ENCODE results near the gene USP32. TPM values are rescaled to one million over a fixed set of nuclear protein-coding genes. Genes with fewer than 3 reads are reported as not detected.

Gene USP32
- total RNA-seq, 6 experiments from 2014 or later, result 24.8 to 44.2 (median 33.5) TPM

DNA sequence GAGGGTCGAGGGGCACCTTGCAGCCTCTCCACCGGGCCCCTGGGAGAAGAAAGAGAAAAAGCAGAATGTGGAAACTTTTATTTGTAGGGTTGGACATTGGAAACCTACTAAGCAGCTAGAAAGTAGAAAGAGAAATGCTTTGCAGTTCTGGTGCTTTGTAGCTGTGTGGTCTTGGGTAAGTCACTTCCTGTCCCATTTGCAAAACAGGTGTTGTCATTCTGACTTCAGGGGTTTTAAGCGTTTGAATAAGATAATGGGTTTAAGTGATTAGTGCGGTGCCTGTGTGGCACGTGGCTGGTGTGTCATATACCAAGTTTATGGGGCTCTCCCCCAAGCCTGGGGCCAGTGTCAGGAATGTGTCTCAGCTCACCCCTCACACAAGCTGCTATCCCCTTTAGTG is 240.6 kb downstream of the USP32 start:
- TF ChIP-seq, protein P1, sequence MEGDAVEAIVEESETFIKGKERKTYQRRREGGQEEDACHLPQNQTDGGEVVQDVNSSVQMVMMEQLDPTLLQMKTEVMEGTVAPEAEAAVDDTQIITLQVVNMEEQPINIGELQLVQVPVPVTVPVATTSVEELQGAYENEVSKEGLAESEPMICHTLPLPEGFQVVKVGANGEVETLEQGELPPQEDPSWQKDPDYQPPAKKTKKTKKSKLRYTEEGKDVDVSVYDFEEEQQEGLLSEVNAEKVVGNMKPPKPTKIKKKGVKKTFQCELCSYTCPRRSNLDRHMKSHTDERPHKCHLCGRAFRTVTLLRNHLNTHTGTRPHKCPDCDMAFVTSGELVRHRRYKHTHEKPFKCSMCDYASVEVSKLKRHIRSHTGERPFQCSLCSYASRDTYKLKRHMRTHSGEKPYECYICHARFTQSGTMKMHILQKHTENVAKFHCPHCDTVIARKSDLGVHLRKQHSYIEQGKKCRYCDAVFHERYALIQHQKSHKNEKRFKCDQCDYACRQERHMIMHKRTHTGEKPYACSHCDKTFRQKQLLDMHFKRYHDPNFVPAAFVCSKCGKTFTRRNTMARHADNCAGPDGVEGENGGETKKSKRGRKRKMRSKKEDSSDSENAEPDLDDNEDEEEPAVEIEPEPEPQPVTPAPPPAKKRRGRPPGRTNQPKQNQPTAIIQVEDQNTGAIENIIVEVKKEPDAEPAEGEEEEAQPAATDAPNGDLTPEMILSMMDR (IDR thresholded peaks at IDR 0.05), result no peak
- Histone ChIP-seq H3K27ac (no peak overlapping the region), H3K36me3 (no peaks in the 10 kb centered on the region), H3K9me3 (no peaks in the 10 kb centered on the region), H3K27me3 (peaks cover 0 to 13% of the 10 kb centered on the region in 2 donors), H3K4me3 (no peak overlapping the region), H3K4me1 (peaks cover 0 to 6% (median 0%) of the 10 kb centered on the region in 4 donors)
- ATAC-seq (no peak), DNase-seq (no peak)
- 28% methylated on average over 2 of the region's 5 CpGs for WGBS (ENCODE audit: insufficient coverage, low coverage, low lambda C conversion rate, missing lambda C conversion rate)
- intact Hi-C loops (cut with DNase I), result no loop called here

DNA sequence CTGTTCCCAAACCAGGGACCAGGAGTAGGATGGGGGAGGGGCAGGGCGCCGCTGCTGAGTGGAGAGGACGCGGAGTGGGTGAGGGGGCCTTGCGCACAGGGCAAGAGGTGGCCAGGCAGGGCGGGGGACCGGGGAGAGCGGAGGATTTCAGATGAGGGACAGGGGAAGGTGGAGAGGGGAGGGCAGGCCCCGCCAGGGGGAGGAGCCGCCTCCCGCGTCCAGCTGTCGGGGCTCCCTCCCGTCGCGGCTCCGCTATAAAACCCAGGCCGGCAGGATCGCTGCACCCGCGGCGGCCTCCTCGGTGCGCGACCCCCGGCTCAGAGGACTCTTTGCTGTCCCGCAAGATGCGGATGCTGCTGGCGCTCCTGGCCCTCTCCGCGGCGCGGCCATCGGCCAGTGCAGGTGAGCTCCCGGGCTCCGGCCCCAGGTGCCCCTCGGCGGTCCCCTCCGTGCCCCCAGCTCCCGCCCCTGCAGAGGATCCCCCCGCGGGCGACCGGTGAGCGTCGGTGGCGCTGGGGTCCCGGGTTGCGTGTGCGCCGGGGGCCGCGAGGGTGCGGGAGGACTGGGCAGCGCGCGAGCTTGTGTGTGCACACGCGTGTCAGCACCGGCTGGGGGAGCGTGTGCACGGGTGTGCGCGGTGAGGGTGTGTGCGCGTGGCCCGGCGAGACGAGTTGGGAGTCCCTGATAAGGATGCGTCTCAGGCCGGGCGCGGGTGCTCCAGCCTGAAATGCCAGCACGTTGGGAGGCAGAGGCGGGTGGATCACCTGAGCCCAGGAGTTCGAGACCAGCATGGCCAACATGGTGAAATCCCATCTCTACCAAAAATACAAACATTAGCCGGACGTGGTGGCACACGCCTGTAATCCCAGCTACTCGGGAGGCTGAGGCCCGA is 242.0 kb downstream of the USP32 start, which contains the start of gene CA4:
Gene CA4 (plus strand): TSS at position 283 of the 892 bp plus-strand sequence. CDS start 62 bp downstream, at position 345.
- H3K27ac ChIP-seq, result no peak within 1 kb of the TSS
- WGBS (ENCODE audit: insufficient coverage, low coverage, low lambda C conversion rate, missing lambda C conversion rate), result 20% methylated on average over 5 of the region's 81 CpGs
- no peak for TF ChIP-seq POLR2A (IDR thresholded peaks at IDR 0.05)
- TF ChIP-seq, protein P1 (IDR thresholded peaks at IDR 0.05), result no peak
- ATAC-seq, result peak; percentile 16 to 33 (median 29)
- peak within 1 kb of the TSS in 1 of 3 donors; percentile 31 for H3K4me3 ChIP-seq
- no peaks in the 10 kb centered on the region for H3K36me3 ChIP-seq
- H3K27me3 ChIP-seq, result peaks cover 0 to 13% of the 10 kb centered on the region in 2 donors
- DNase-seq, result peak in 2 of 3 donors; percentile 52 to 57
- no peaks in the 10 kb centered on the region for H3K9me3 ChIP-seq
- intact Hi-C loops (cut with DNase I), result loop anchor here (10.0 kb wide), 1 partner anchor 285 kb away; no protein-coding TSS in a partner anchor
- peaks cover 0 to 6% (median 0%) of the 10 kb centered on the region in 4 donors for H3K4me1 ChIP-seq

DNA sequence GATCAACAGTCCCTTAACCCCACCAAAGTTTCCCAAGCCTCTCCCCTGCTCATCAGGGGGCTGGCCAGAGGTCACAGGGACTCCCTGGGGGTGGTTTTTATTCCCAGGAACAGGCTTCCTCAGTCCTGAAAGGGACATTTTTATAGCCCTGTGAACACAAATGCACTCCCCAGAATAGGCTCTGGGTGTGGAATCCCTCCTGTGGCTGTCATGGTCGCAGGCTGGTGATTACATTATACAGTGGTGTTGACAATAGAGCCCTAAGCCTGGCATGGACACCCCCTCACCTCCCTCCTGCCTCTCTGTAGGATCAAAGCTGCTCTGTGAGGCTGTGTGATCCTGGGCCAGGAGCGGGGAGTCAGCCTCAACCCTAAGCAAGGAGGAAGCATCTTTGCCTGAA is 243.6 kb downstream of the USP32 start:
- DNase-seq (no peak), ATAC-seq (no peak)
- Histone ChIP-seq H3K4me1 (peaks cover 0 to 6% (median 0%) of the 10 kb centered on the region in 4 donors), H3K27ac (no peak overlapping the region), H3K4me3 (no peak overlapping the region), H3K27me3 (peaks cover 0 to 13% of the 10 kb centered on the region in 2 donors), H3K36me3 (no peaks in the 10 kb centered on the region), H3K9me3 (no peaks in the 10 kb centered on the region)
- no peak for TF ChIP-seq POLR2A (IDR thresholded peaks at IDR 0.05)
- TF ChIP-seq, protein P1 (IDR thresholded peaks at IDR 0.05), result no peak
- intact Hi-C loops (cut with DNase I), result loop anchor here (10.0 kb wide), 1 partner anchor 286 kb away; no protein-coding TSS in a partner anchor
- no CpG with 5 or more reads among the region's 2 CpGs for WGBS (ENCODE audit: insufficient coverage, low coverage, low lambda C conversion rate, missing lambda C conversion rate)

DNA sequence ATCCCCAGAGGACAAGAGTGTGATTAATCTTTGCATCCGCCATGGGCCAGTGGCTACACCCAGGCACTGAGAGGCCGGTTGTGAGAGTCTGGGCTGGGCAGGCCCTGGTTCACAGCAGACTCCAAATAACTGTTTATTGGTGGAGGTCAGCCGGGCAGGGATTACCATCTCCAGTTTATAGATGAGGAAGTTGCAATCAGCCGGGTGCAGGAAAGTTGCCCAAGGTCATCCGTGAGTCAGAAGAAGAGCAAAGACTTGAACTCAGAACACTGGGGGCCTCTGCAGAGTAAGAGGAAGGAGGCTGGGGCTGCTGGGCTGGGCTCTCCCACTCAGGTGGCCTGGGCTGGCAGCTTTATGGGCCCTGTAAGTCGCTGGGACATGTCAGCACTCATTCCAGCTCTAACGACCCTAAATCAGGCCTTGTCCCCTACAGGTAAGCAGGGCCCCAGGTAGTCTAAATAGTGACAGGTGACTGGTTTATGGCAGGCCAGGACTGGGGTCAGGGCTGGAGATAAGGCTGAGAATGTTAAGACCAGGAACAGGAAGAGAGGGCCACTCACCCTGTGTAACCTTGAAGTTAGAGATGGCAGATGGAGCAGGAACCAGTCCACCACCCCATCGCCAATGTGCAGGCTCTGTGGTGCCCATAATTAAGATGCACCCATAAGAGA is 244.2 kb downstream of the USP32 start:
- Histone ChIP-seq H3K4me1 (peaks cover 0 to 13% (median 3%) of the 10 kb centered on the region in 4 donors), H3K4me3 (no peak overlapping the region), H3K36me3 (no peaks in the 10 kb centered on the region), H3K27ac (no peak overlapping the region), H3K27me3 (peaks cover 0 to 13% of the 10 kb centered on the region in 2 donors), H3K9me3 (no peaks in the 10 kb centered on the region)
- TF ChIP-seq, protein P1 (IDR thresholded peaks at IDR 0.05), result no peak
- TF ChIP-seq POLR2A (IDR thresholded peaks at IDR 0.05), result no peak
- intact Hi-C loops (cut with DNase I), result loop anchor here (10.0 kb wide), 1 partner anchor 287 kb away; no protein-coding TSS in a partner anchor
- WGBS (ENCODE audit: insufficient coverage, low coverage, low lambda C conversion rate, missing lambda C conversion rate), result 67% methylated on average over 1 of the region's 8 CpGs
- DNase-seq (no peak), ATAC-seq (no peak)

All from right lobe of liver (tissue), 6 donors.